ES-I3 (cell line): ENCODE results near the gene TRPC4.

Source experiments
- H3K36me3 ChIP-seq: 2 replicates; pipeline ENCODE4 v1.6.1; 2013; ENCODE audit warnings: mild to moderate bottlenecking, low read length, control low read depth, moderate library complexity; ENCODE audit not compliant: insufficient read depth
- H3K4me1 ChIP-seq: 2 replicates; pipeline ENCODE4 v1.6.1; 2013; ENCODE audit warnings: mild to moderate bottlenecking, control low read depth, low read length; ENCODE audit not compliant: insufficient read depth
- H3K9ac ChIP-seq: 2 replicates; pipeline ENCODE4 v1.6.1; 2013; ENCODE audit warnings: low read depth, mild to moderate bottlenecking, low read length, moderate library complexity
- H3K9me3 ChIP-seq: 2 replicates; pipeline ENCODE4 v1.6.1; 2013; ENCODE audit warnings: mild to moderate bottlenecking, low read length, moderate library complexity; ENCODE audit not compliant: control insufficient read depth, insufficient read depth

TRPC4 gene

DNA sequence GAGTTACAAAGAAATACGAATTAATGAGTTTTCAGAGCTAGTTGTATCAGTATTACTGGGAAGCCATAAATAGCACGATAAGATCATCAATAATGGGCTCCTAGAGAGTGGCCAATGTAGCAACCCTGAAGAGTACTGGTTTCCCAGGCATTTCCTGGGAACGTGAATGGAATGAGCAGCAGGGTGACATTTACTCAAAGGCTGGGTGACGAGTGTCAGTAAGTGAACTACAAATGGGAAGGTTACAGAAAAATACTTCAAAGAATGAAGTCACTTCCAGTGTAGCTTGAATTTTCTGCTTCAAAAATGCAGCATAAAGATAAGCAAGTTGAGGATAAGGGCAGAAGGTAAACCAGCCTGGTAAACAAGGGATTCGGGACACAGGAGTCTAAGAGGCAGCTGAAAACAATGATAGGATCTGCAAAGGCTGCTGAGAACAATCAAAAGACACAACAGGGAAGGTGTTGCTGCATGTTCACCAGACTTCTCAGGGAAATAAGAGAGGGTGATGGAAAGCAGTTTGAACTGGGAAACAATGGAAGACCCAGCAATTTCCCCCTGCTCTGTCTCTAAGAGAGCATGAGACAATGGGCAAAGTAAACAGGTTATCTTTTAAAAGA is 222.4 kb downstream of the TRPC4 start:
- no peak overlapping the region for H3K9ac ChIP-seq

DNA sequence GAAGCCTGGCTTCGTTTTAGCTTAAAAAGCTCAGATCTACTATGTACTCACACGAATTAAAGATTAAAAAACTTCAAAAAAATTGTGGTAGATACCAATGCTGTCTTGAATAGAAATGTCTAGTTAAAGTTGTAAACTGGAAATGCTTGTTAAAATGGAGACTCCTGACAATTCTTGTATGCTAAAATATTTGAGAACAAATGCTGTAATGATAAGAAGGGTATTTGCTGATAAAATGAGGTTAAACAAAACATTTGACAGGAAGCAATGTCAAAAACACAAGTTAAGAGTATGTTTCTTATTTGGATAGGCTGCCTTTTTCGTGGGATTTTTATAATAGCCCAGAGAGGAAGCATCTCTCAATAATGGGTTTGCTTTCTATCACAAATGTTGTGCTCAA is 223.0 kb downstream of the TRPC4 start:
- peaks cover 15% of the 10 kb centered on the region; the same call in 1 of the 2 replicates for H3K4me1 ChIP-seq
- no peak overlapping the region for H3K9ac ChIP-seq
- H3K9me3 ChIP-seq, result no peaks in the 10 kb centered on the region
- H3K36me3 ChIP-seq, result no peaks in the 10 kb centered on the region

More for the DNA sequence above, 222.4 kb downstream of the TRPC4 start:
- Histone ChIP-seq H3K9me3 (no peaks in the 10 kb centered on the region), H3K36me3 (no peaks in the 10 kb centered on the region), H3K4me1 (peaks cover 15% of the 10 kb centered on the region; the same call in 1 of the 2 replicates)

DNA sequence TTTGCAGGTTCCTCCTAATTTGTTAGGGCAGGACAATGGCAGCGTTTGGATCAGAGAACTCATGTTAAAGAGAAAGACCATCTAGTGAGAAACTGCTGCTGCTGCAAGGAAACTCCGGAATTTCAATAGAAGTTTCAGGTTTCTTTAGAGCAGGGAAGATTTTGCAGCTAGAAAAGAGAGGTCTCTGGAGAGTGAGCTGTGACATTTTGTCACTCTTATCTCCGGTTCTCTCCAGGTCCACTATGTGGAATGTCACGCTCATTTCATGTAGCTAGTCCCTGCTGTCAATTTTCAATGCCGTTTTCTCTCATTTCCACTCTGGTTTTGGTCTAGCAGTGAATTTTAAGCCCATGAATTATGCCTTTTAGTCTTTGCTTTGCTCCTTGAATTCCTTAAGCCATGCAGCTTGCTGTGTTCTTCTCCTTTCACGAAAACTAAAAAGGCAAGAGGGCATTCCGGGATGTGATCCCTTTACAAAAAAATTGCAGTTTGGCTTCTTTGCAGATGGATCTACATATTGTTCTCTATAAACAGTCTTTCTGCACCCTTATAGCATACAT is 224.3 kb downstream of the TRPC4 start:
- no peaks in the 10 kb centered on the region for H3K9me3 ChIP-seq
- no peaks in the 10 kb centered on the region for H3K36me3 ChIP-seq
- peaks cover 15% of the 10 kb centered on the region; the same call in 1 of the 2 replicates for H3K4me1 ChIP-seq
- no peak overlapping the region for H3K9ac ChIP-seq

DNA sequence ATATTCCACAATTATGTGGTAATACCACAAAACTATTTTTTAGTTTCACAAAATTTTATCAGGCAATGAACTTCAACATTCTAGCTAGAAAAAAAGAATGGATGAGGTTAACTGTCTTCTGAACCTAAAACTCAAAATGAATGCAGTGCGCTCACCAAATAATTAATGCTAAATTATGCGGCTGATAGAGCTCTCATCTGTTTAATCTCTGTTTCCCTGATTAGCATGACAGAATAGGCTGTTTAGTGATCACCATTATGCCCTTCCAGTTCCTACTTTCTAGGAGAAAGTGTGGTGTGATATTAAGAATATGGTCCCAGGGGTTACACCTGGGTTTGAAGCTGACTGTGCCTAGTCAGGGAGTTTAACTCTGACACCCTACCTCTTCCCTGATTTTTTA is 228.2 kb downstream of the TRPC4 start:
- Histone ChIP-seq H3K4me1 (peaks cover 4% of the 10 kb centered on the region; the same call in 1 of the 2 replicates), H3K9me3 (no peaks in the 10 kb centered on the region), H3K36me3 (no peaks in the 10 kb centered on the region), H3K9ac (no peak overlapping the region)

DNA sequence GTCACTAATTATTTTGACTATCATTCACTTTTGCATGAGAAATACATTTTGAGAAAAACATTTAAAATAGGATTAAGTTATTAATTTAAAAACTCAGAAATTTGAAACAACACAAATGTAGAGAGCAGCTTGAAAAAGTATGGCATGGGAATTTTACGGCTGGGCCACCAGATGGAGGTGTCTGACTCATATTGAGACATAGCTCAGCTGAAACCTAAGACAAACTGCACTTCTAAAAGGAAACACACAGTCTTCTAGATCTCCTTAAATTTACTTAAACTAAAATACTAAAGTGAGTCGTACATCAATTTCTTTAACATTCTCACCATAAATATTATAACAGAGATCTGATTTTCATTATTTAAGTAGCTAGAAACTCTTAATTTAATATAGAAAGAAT is 229.1 kb downstream of the TRPC4 start:
- H3K36me3 ChIP-seq, result no peaks in the 10 kb centered on the region
- H3K9ac ChIP-seq, result no peak overlapping the region
- no peaks in the 10 kb centered on the region for H3K9me3 ChIP-seq
- peaks cover 3% of the 10 kb centered on the region; the same call in 1 of the 2 replicates for H3K4me1 ChIP-seq

DNA sequence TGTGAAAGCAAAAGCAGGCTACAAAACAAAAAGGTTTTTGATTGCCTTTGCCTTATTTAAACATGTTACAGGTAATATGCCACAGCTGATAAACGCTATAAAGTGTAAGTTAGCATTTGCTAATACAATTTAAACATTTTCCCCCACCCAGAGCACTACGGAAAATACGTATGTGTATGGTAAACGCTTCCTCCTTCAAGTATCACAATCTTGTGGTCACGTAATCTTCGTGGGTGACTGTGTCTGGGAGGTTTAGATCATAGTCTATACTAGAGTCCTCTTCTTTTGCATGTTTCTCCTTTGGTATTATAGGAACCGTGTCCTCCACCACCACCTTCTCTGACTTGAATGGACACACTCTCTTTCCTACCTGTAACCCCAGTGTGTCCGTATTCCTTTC is 232.9 kb downstream of the TRPC4 start:
- no peaks in the 10 kb centered on the region for H3K36me3 ChIP-seq
- H3K9me3 ChIP-seq, result no peaks in the 10 kb centered on the region
- no peaks in the 10 kb centered on the region for H3K4me1 ChIP-seq
- H3K9ac ChIP-seq, result no peak overlapping the region

DNA sequence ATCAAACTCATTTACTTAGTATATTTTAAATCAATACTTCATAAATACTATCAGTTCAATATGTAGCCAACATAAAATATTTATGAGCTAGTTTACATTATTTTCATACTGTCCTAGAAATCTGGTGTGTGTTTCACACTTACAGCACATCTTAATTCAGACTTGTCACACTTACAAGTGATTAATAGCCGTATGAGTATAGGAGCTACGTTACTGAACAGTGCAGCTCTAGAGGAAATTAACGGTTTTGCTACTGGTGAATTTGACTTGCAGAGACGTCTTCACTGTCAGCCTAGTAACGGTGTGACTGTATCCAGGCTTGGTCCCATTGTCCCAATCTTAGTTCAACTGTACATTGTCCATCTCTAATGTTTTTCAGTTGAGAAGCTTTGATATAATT is 237.3 kb downstream of the TRPC4 start:
- no peaks in the 10 kb centered on the region for H3K4me1 ChIP-seq
- no peak overlapping the region for H3K9ac ChIP-seq
- H3K36me3 ChIP-seq, result no peaks in the 10 kb centered on the region
- H3K9me3 ChIP-seq, result no peaks in the 10 kb centered on the region

DNA sequence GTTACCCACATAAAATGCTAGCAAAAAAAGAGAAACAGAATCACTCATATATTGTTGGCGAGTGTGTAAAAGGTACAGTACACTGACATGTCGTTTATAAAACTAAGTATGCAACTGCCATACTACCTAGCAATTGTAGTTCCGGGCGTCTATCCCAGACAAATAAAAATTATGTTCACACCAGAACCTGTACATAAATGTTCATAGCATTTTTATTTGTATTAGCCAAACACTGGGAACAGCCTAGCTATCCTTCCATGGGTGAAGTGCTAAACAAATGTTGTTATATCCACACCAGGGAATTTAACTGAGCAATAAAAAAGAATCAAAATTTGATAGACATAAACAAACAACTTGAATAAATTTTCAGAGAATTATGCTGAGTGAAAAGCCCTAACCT is 242.1 kb downstream of the TRPC4 start:
- no peaks in the 10 kb centered on the region for H3K4me1 ChIP-seq
- no peak overlapping the region for H3K9ac ChIP-seq
- H3K9me3 ChIP-seq, result no peaks in the 10 kb centered on the region
- no peaks in the 10 kb centered on the region for H3K36me3 ChIP-seq

DNA sequence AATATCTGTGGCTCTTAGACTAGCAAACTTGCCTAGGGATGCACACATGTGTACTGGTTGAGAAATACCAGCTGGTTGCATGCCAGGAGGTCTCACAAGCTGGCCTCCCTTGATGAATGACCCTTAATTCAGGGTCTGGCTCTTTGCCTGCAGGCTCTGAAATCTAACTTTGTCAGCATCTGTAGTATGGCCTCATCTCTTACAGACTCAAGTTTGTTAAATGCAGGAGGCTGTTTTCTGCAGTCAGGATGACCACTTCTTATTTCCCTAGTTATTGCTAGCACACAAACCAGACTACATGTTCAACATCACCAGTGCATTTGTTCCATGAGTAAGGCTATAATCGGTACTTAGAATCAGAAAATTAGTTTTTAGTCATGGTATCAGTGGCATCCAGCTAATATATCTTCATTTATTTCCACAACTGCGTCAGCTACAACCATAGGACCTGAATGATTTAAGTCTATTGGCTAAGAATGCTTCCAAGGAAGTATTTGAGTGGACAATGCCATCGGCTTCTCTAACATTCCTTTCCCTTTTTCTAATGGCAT is 247.7 kb downstream of the TRPC4 start:
- peaks cover 15% of the 10 kb centered on the region for H3K4me1 ChIP-seq
- H3K9ac ChIP-seq, result no peak overlapping the region

DNA sequence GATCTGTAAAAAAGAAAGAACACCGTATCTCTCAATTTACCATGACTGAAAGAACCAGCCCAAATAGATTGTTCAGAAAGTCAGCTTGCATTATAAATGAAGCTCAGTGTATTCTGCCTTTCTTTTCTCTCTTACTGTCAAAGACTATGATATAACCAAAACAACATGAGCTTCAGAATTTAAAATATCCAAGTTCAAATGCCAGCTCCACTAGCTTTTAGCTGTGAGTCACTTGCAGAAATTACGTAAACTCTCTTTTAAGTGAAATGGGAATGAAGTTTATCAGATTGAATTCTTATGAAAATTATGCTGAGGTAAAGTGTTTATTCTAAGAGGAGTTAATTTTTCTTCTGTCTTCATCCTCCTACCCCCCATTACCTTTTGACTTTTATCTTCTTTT is 251.0 kb downstream of the TRPC4 start:
- no peaks in the 10 kb centered on the region for H3K9me3 ChIP-seq
- no peaks in the 10 kb centered on the region for H3K36me3 ChIP-seq
- H3K9ac ChIP-seq, result no peak overlapping the region
- peaks cover 15% of the 10 kb centered on the region for H3K4me1 ChIP-seq

More for the DNA sequence above, 247.7 kb downstream of the TRPC4 start:
- no peaks in the 10 kb centered on the region for H3K9me3 ChIP-seq
- H3K36me3 ChIP-seq, result no peaks in the 10 kb centered on the region

DNA sequence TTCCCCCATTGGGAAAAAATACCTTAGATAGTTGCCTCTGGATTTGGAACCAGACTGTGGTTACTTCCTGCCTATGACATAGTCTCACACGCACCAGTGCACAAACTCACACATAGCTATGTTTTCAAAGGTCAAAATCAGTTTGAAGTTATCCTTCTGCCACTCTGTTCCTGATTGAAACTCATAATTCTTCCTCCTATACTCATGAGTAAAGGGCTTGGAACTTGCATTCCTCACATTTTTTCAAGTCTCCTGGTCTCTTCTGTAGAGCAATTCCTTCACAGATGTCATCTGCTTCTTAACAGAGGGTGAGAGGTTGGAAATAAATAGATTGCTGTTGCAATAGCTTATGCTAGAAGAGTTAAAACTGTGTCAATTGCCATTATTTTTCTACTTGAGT is 252.4 kb downstream of the TRPC4 start:
- H3K36me3 ChIP-seq, result no peaks in the 10 kb centered on the region
- H3K9me3 ChIP-seq, result no peaks in the 10 kb centered on the region
- H3K9ac ChIP-seq, result no peak overlapping the region
- H3K4me1 ChIP-seq, result peaks cover 15% of the 10 kb centered on the region

DNA sequence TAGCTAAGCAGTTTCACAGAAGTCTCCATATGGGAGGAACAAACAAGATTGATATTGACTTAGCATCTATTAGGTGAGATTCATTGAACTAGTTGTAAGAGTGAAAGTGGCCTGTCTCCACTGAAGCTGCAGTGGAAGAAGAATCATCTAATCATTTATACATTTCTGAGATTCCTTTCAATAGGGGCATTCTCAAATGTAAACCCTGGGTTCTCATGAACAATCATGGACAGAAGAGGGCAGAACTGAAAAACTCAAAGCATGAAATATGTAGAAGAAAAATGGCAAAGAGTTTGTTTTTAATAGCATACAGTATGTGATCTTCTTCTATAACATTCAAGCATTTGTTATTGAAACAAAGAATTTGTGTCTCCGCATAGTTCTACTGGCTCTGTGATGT is 253.4 kb downstream of the TRPC4 start:
- peaks cover 13% of the 10 kb centered on the region for H3K4me1 ChIP-seq
- H3K36me3 ChIP-seq, result no peaks in the 10 kb centered on the region

DNA sequence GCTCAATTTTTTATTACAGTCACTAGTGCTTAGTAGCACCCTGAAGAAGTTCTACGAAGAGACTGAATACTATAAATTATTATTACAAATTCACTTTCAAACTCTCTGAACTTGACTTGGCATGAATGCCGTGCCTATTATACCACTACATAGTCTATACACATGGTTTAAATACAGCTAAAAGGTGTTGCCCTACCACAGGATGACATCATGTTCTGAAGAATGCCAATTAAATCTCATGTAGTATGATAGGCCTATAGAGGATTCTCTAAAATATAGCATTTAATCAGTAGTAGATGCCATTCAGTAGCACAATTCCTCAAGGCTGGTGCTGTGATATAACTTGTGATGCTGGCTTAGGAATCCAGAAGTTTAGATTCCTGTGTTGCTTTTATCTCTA is 254.3 kb downstream of the TRPC4 start:
- no peaks in the 10 kb centered on the region for H3K36me3 ChIP-seq
- no peaks in the 10 kb centered on the region for H3K9me3 ChIP-seq
- peaks cover 13% of the 10 kb centered on the region for H3K4me1 ChIP-seq
- no peak overlapping the region for H3K9ac ChIP-seq

More for the DNA sequence above, 253.4 kb downstream of the TRPC4 start:
- H3K9me3 ChIP-seq, result no peaks in the 10 kb centered on the region
- H3K9ac ChIP-seq, result no peak overlapping the region

DNA sequence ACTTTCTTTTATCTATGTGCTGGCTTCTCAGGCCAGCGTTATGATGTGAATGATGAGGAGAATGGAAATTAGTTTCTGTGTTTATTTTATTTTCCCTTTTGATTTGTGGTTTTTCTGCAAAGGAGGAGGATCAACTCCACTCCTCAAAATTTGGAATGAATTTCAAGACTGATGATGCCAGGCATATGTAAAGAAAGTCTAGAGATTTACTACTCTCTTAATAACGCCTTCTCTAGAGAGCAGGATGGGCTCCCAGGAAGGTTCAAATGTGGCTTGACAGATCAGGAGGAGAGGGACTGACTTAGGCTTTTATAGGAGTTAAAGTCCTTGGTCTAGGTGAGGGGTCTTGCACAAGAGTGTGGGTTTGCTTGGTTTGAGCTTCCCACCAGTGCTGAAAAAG is 255.9 kb downstream of the TRPC4 start:
- Histone ChIP-seq H3K9ac (no peak overlapping the region), H3K4me1 (peaks cover 13% of the 10 kb centered on the region), H3K9me3 (no peaks in the 10 kb centered on the region), H3K36me3 (no peaks in the 10 kb centered on the region)

DNA sequence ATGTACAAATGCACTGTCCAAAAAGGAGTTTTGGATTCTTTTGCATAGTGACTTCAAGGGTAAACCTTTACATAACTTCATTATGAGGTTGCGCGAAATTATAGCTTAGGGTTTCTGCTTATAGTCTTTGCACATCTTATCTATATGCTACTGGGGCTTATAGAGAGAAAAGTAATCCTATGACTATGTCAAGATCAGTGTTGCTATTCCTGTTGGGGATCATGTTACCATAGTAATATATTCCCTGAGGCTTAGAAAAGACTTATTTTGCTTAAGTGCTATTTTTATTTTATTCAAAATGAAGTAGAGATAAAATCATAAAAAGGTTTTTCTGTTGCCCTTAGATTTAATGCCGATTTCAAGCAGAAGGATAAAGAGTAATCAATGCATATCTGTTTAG is 256.3 kb downstream of the TRPC4 start:
- no peaks in the 10 kb centered on the region for H3K36me3 ChIP-seq
- H3K9me3 ChIP-seq, result no peaks in the 10 kb centered on the region
- H3K9ac ChIP-seq, result no peak overlapping the region
- peaks cover 13% of the 10 kb centered on the region for H3K4me1 ChIP-seq
